ENCODE measurements around the gene TOGARAM2. TPM values are rescaled to one million over a fixed set of nuclear protein-coding genes. Genes with fewer than 3 reads are reported as not detected.

The TOGARAM2 gene
- total and polyA plus RNA-seq, 2 of the 13 experiments (the other 11 are each of a cell fraction or from before 2014, with no cell fraction given) = under 0.01 to 0.05 TPM

- TF ChIP-seq CEBPZ (IDR thresholded peaks at IDR 0.05; ENCODE audit: low read length) (no peak), EED (CRISPR knock-in tag; IDR thresholded peaks at IDR 0.05) (no peak), RARA (CRISPR knock-in tag; IDR thresholded peaks at IDR 0.05) (peak; percentile 95), GFI1 (CRISPR knock-in tag; IDR thresholded peaks at IDR 0.05; ENCODE audit: borderline replicate concordance) (peak; percentile 50; the same call in 1 of the 2 replicates), KLF12 (CRISPR knock-in tag; IDR thresholded peaks at IDR 0.05; ENCODE audit: borderline replicate concordance) (no peak), ZNF614 (CRISPR knock-in tag; IDR thresholded peaks at IDR 0.05; ENCODE audit: borderline replicate concordance) (peak; percentile 85; the same call in 1 of the 2 replicates), ETV5 (CRISPR knock-in tag; IDR thresholded peaks at IDR 0.05; ENCODE audit: borderline replicate concordance) (peak; percentile 29; the same call in 1 of the 2 replicates), SOX6 (IDR thresholded peaks at IDR 0.05) (no peak), SOX6 (CRISPR knock-in tag; IDR thresholded peaks at IDR 0.05) (peak; percentile 80), KDM1A (CRISPR knock-in tag; IDR thresholded peaks at IDR 0.05) (peak; percentile 30; the same call in 1 of the 2 replicates), HOMEZ (CRISPR knock-in tag; IDR thresholded peaks at IDR 0.05; ENCODE audit: low read depth) (peak; percentile 67; the same call in 1 of the 2 replicates), ESRRA (CRISPR knock-in tag; IDR thresholded peaks at IDR 0.05; ENCODE audit: low read depth) (no peak), BHLHE40 (IDR thresholded peaks at IDR 0.05; ENCODE audit: low read length) (no peak), ZNF776 (CRISPR knock-in tag; IDR thresholded peaks at IDR 0.05) (no peak), ZSCAN12 (CRISPR knock-in tag; IDR thresholded peaks at IDR 0.05) (no peak), KMT2B (CRISPR knock-in tag; IDR thresholded peaks at IDR 0.05) (0 out of 2 replicates have a peak, but pooled peaks have one; percentile 28), ZSCAN25 (CRISPR knock-in tag; IDR thresholded peaks at IDR 0.05) (no peak; the same call in 1 of the 2 replicates), ZIK1 (CRISPR knock-in tag; IDR thresholded peaks at IDR 0.05; ENCODE audit: borderline replicate concordance, low read depth) (0 out of 2 replicates have a peak, but pooled peaks have one; percentile 26), HDAC2 (CRISPR knock-in tag; IDR thresholded peaks at IDR 0.05) (peak; percentile 54; the same call in 1 of the 2 replicates)
- TF ChIP-seq, protein P1, sequence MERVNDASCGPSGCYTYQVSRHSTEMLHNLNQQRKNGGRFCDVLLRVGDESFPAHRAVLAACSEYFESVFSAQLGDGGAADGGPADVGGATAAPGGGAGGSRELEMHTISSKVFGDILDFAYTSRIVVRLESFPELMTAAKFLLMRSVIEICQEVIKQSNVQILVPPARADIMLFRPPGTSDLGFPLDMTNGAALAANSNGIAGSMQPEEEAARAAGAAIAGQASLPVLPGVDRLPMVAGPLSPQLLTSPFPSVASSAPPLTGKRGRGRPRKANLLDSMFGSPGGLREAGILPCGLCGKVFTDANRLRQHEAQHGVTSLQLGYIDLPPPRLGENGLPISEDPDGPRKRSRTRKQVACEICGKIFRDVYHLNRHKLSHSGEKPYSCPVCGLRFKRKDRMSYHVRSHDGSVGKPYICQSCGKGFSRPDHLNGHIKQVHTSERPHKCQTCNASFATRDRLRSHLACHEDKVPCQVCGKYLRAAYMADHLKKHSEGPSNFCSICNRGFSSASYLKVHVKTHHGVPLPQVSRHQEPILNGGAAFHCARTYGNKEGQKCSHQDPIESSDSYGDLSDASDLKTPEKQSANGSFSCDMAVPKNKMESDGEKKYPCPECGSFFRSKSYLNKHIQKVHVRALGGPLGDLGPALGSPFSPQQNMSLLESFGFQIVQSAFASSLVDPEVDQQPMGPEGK (CRISPR knock-in tag; IDR thresholded peaks at IDR 0.05) = peak; percentile 40
- TF ChIP-seq, protein P2, sequence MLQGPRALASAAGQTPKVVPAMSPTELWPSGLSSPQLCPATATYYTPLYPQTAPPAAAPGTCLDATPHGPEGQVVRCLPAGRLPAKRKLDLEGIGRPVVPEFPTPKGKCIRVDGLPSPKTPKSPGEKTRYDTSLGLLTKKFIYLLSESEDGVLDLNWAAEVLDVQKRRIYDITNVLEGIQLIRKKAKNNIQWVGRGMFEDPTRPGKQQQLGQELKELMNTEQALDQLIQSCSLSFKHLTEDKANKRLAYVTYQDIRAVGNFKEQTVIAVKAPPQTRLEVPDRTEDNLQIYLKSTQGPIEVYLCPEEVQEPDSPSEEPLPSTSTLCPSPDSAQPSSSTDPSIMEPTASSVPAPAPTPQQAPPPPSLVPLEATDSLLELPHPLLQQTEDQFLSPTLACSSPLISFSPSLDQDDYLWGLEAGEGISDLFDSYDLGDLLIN (CRISPR knock-in tag; IDR thresholded peaks at IDR 0.05; ENCODE audit: borderline replicate concordance) = no peak
Observed at GRCh38 chr2:28951910-28952835, 28.9 kb upstream of the TOGARAM2 start (continued).

Measured in HepG2 (cell line).